B cell (primary cell): ENCODE results near the gene SIRPB2.

Experiments
- CTCF ChIP-seq: fragments of 200-600 bp; IDR thresholded peaks from one replicate; pipeline ENCODE4 v1.8.0; 2022; ENCODE audit warnings: antibody characterized with exemption, mild to moderate bottlenecking
- EZH2 ChIP-seq: IDR thresholded peaks from 2 replicates; pipeline ENCODE4 v1.6.1; 2012; ENCODE audit warnings: borderline replicate concordance, low read depth, mild to moderate bottlenecking, moderate library complexity, low read length; ENCODE audit not compliant: insufficient read depth, poor library complexity, severe bottlenecking

- TF ChIP-seq CTCF (no peak), EZH2 (no peak)
Measured at GRCh38 chr20:1486566-1486965, 4.7 kb downstream of the SIRPB2 start.
